Right lobe of liver (tissue), 6 donors: ENCODE measurements around the gene HNMT. TPM values are rescaled to one million over a fixed set of nuclear protein-coding genes. Genes with fewer than 3 reads are reported as not detected.
"Not testable (repeated sequence)": the region's sequence is repeated elsewhere in the genome, so short reads cannot be mapped to it uniquely, and the experiment has no call there.

Source experiments
- ATAC-seq, 4 donors: fragments of 200-7000 bp; cut with Tn5 transposase; one replicate each; pipeline ENCODE4 v1.9.1; 2020; ENCODE audit warnings: mild to moderate bottlenecking in 4 of 4, moderate library complexity in 4 of 4
- DNase-seq, 3 donors: peaks; one replicate each; pipeline ENCODE4 v3.0.0-alpha.2; 2020
- H3K27ac ChIP-seq, 3 donors: fragments of 200-600 bp; one replicate each; pipeline ENCODE4 v1.8.0; 2022
- H3K27me3 ChIP-seq, 2 donors: fragments of 200-600 bp; one replicate each; pipeline ENCODE4 v1.8.0; 2022
- H3K36me3 ChIP-seq, 4 donors: fragments of 200-600 bp; sonication (generic) in 1 of 4; one replicate each; pipeline versions ENCODE4 v1.5.1 to v1.8.0; 2017 to 2022; ENCODE audit warnings: control low read depth in 1 of 4
- H3K4me1 ChIP-seq, 4 donors: fragments of 200-600 bp; sonication (generic) in 1 of 4; one replicate each; pipeline versions ENCODE4 v1.5.1 to v1.8.0; 2017 to 2022; ENCODE audit warnings: control low read depth in 1 of 4
- H3K4me3 ChIP-seq, 3 donors: fragments of 200-600 bp; one replicate each; pipeline ENCODE4 v1.8.0; 2022
- H3K9me3 ChIP-seq, 4 donors: fragments of 200-600 bp; sonication (generic) in 1 of 4; one replicate each; pipeline versions ENCODE4 v1.5.1 to v1.8.0; 2017 to 2022; ENCODE audit warnings: control low read depth in 1 of 4
- POLR2A ChIP-seq: fragments of 450-650 bp; IDR thresholded peaks from one replicate; pipeline ENCODE4 v1.6.1; 2017; ENCODE audit warnings: antibody characterized with exemption, mild to moderate bottlenecking
- WGBS: methylation state at CpG from one replicate; pipeline ENCODE4 v1.1.6; 2018; ENCODE audit warnings: low coverage, low lambda C conversion rate; ENCODE audit not compliant: insufficient coverage; ENCODE audit errors: missing lambda C conversion rate; 5-methylcytosine and 5-hydroxymethylcytosine counted together
- intact Hi-C, 2 donors: fragments of 100-400 bp; cut with DNase I; formaldehyde crosslinking; loops; one replicate each; pipeline versions ENCODE4 v1.11.2 to v1.14.1; 2022
- total RNA-seq, 6 experiments: library from RNA; depleted of rRNA in 2 of 6; stranded (reverse); fragments of >200 nt in 2 of 6; fragmentation: NEBNext Ultra II Directional in 3 of 6; extraction: Animal tissue kit (Norgen Biotek cat#: 25700) in 3 of 6; gene quantifications; one replicate each; pipeline versions ENCODE4 v1.1.0 to v1.2.4, GENCODE V29; 2016 to 2023
- TF ChIP-seq, protein P1 (sequence below), 4 donors: fragments of 200-600 bp in 3 of 4; fragments of 450-650 bp in 1 of 4; IDR thresholded peaks; one replicate each; pipeline versions ENCODE4 v1.5.1 to v1.8.0; 2016 to 2022; ENCODE audit warnings: antibody characterized with exemption in 4 of 4, mild to moderate bottlenecking in 2 of 4
- donor health status: DM: no; HTN: yes; CAD: no.
- donor health status: DM: no; HTN: no; CAD: no.
- donor health status: DM: no; HTN: no; CAD: no.
- donor health status: DM: no; HTN: yes; CAD: no.
- donor health status: DM: no; HTN: yes; CAD: no.

HNMT gene
- total RNA-seq, 6 experiments from 2014 or later: 47.2 to 101 (median 59.8) TPM

GRCh38 chr2:138035608-138036217 is 71.4 kb downstream of the HNMT start:
- Histone ChIP-seq H3K4me1 (no peaks in the 10 kb centered on the region), H3K36me3 (no peaks in the 10 kb centered on the region), H3K27me3 (no peaks in the 10 kb centered on the region), H3K9me3 (no peaks in the 10 kb centered on the region), H3K4me3 (no peak overlapping the region), H3K27ac (no peak overlapping the region)
- intact Hi-C loops: no loop called here
- ATAC-seq: no peak
- 62% methylated on average over 4 of the region's 4 CpGs for WGBS
- no peak for DNase-seq
- TF ChIP-seq, protein P1, sequence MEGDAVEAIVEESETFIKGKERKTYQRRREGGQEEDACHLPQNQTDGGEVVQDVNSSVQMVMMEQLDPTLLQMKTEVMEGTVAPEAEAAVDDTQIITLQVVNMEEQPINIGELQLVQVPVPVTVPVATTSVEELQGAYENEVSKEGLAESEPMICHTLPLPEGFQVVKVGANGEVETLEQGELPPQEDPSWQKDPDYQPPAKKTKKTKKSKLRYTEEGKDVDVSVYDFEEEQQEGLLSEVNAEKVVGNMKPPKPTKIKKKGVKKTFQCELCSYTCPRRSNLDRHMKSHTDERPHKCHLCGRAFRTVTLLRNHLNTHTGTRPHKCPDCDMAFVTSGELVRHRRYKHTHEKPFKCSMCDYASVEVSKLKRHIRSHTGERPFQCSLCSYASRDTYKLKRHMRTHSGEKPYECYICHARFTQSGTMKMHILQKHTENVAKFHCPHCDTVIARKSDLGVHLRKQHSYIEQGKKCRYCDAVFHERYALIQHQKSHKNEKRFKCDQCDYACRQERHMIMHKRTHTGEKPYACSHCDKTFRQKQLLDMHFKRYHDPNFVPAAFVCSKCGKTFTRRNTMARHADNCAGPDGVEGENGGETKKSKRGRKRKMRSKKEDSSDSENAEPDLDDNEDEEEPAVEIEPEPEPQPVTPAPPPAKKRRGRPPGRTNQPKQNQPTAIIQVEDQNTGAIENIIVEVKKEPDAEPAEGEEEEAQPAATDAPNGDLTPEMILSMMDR (IDR thresholded peaks at IDR 0.05): no peak
- TF ChIP-seq POLR2A: no peak

- ATAC-seq (no peak), DNase-seq (no peak)
- TF ChIP-seq, protein P1 (IDR thresholded peaks at IDR 0.05): no peak
- TF ChIP-seq POLR2A: no peak
- Histone ChIP-seq H3K9me3 (no peaks in the 10 kb centered on the region), H3K36me3 (no peaks in the 10 kb centered on the region), H3K4me3 (no peak overlapping the region), H3K4me1 (no peaks in the 10 kb centered on the region), H3K27ac (no peak overlapping the region), H3K27me3 (no peaks in the 10 kb centered on the region)
- intact Hi-C loops: no loop called here
- WGBS: 66% methylated on average over 5 of the region's 5 CpGs
Measured at GRCh38 chr2:138036522-138036921, 72.2 kb downstream of the HNMT start.

GRCh38 chr2:138037090-138037489 is 72.8 kb downstream of the HNMT start:
- ATAC-seq (no peak), DNase-seq (no peak)
- H3K36me3 ChIP-seq: no peaks in the 10 kb centered on the region
- H3K27ac ChIP-seq: no peak overlapping the region
- intact Hi-C loops: no loop called here
- 79% methylated on average over 2 of the region's 2 CpGs for WGBS
- no peaks in the 10 kb centered on the region for H3K9me3 ChIP-seq
- H3K4me3 ChIP-seq: no peak overlapping the region
- TF ChIP-seq POLR2A: no peak
- TF ChIP-seq, protein P1 (IDR thresholded peaks at IDR 0.05): no peak
- no peaks in the 10 kb centered on the region for H3K27me3 ChIP-seq
- H3K4me1 ChIP-seq: no peaks in the 10 kb centered on the region

GRCh38 chr2:138040616-138041015 is 76.3 kb downstream of the HNMT start:
- TF ChIP-seq, protein P1 (IDR thresholded peaks at IDR 0.05): no peak
- TF ChIP-seq POLR2A: no peak
- intact Hi-C loops: no loop called here
- no peaks in the 10 kb centered on the region for H3K27me3 ChIP-seq
- H3K4me3 ChIP-seq: no peak overlapping the region
- ATAC-seq: no peak
- H3K27ac ChIP-seq: no peak overlapping the region
- no peaks in the 10 kb centered on the region for H3K9me3 ChIP-seq
- DNase-seq: no peak
- 72% methylated on average over 5 of the region's 5 CpGs for WGBS
- no peaks in the 10 kb centered on the region for H3K36me3 ChIP-seq
- H3K4me1 ChIP-seq: no peaks in the 10 kb centered on the region

GRCh38 chr2:138042311-138042710 is 78.0 kb downstream of the HNMT start:
- H3K4me1 ChIP-seq: no peaks in the 10 kb centered on the region
- H3K9me3 ChIP-seq: no peaks in the 10 kb centered on the region
- ATAC-seq: no peak
- intact Hi-C loops: no loop called here
- H3K4me3 ChIP-seq: no peak overlapping the region
- H3K36me3 ChIP-seq: no peaks in the 10 kb centered on the region
- 84% methylated on average over 3 of the region's 3 CpGs for WGBS
- no peaks in the 10 kb centered on the region for H3K27me3 ChIP-seq
- no peak overlapping the region for H3K27ac ChIP-seq
- DNase-seq: no peak
- no peak for TF ChIP-seq POLR2A
- TF ChIP-seq, protein P1 (IDR thresholded peaks at IDR 0.05): no peak

- DNase-seq, H3K27ac ChIP-seq, intact Hi-C loops, H3K4me1 ChIP-seq, ATAC-seq, H3K9me3 ChIP-seq, H3K27me3 ChIP-seq, H3K36me3 ChIP-seq, H3K4me3 ChIP-seq: not testable (repeated sequence)
- whole genome bisulfite sequencing: 98% methylated on average over 5 of the region's 6 CpGs
Measured at GRCh38 chr2:138043588-138043987, 79.3 kb downstream of the HNMT start.
